ENCODE results near the gene KRTAP10-1. TPM values are rescaled to one million over a fixed set of nuclear protein-coding genes. Genes with fewer than 3 reads are reported as not detected.
"Not testable (repeated sequence)": the region's sequence is repeated elsewhere in the genome, so short reads cannot be mapped to it uniquely, and the experiment has no call there.

The KRTAP10-1 gene
- polyA plus RNA-seq, 2 of the 4 experiments (the other 2 are of a cell fraction) = not detected

DNA sequence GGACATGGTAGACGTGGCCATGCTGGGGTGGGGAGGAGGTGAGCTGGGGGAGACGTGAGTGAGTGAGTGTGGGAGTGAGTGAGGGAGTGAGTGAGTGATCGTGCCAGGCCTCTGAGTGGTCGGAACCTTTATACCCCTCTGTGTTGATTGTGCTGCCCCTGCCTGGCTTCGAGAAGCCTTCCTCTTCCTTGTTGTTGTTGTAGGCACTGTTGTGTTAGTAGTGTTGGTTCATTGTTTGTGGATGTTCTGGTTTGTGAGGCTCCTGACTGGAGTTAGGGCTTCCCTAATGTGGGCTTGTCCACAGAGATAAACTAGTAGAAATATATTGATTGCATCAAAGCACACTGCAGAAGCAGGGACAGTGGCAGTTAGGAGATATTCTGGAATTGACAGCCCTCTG lies 18.7 kb upstream of the KRTAP10-1 start, which contains the start of gene KRTAP10-3:
Gene KRTAP10-3 (minus strand): TSS at position 101 of the 400 bp plus-strand sequence. CDS start 80 bp downstream, at position 21.
- Histone ChIP-seq H3K4me1 (no peaks in the 10 kb centered on the region), H3K4me3 (no peak within 1 kb of the TSS), H3K9me3 (no peaks in the 10 kb centered on the region), H3K4me2 (no peak within 1 kb of the TSS), H3K27ac (no peak within 1 kb of the TSS)
- POLR2A ChIA-PET = no interaction called here
- 31% methylated on average over 5 of the region's 5 CpGs for WGBS (ENCODE audit: missing lambda C conversion rate)
- CTCF ChIA-PET = interaction anchor here (0.6 kb wide), 1 partner anchor 571 kb away, joined by 4 read pairs; no protein-coding TSS in a partner anchor
- TF ChIP-seq KDM1A (IDR thresholded peaks at IDR 0.05; ENCODE audit: low read depth) (no peak), CBX8 (IDR thresholded peaks at IDR 0.05) (no peak), TP53 (CRISPR knock-in tag; IDR thresholded peaks at IDR 0.05) (no peak), POLR2A (IDR thresholded peaks at IDR 0.05; ENCODE audit: low read length) (no peak)
- DNase-seq (ENCODE audit: low read depth in 1 of 2, low spot score in 1 of 2) (no peak), FAIRE-seq (no peak), ATAC-seq (no peak)

GRCh38 chr21:44558329-44558675 lies 18.3 kb upstream of the KRTAP10-1 start:
- CTCF ChIA-PET = interaction anchor here (0.6 kb wide), 1 partner anchor 571 kb away, joined by 4 read pairs; no protein-coding TSS in a partner anchor
- H3K4me2 ChIP-seq; H3K4me3 ChIP-seq; H3K4me1 ChIP-seq; H3K27ac ChIP-seq; FAIRE-seq; H3K9me3 ChIP-seq; POLR2A ChIA-PET; DNase-seq (ENCODE audit: low read depth in 1 of 2, low spot score in 1 of 2); ATAC-seq: not testable (repeated sequence)
- WGBS (ENCODE audit: missing lambda C conversion rate) = 5% methylated on average over 3 of the region's 10 CpGs

DNA sequence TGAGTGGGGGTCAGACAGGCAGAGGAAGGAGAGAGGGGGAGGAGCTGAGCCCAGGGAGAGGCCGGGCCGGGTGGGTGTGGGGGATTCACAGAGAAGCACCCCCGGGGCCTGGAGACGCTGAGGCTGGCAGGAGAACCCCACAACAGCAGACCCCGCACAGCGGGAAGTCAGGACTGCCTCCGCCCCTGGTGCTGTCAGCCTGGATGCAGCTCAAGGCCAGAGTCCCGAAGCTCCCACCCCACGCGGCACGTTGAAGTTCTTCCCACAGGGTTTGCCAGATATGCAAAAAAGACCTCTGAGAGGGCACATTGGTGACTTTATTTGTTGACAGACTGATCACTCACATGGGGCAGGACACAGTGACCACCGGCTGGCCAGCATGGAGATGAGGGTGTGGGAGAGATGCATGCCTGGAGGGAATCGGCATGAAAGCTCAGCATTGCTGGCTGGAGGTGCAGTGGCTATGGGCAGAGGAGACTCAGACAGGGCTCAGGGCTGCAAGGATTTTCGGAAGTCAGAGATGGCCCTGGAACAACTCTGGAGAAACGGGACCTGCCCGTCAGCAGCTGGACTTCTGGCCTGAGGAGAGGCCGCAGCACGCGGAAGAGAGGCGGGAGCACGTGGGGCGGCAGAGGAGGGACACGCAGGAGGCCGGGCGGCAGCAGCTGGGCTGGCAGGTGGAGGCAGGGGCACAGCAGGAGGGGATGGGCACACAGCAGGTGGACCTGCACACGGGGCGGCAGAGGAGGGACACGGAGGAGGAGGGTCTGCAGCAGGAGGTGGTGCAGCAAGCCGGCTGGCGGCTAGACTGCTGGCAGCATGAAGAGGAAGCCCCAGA lies 17.7 kb upstream of the KRTAP10-1 start:
- Histone ChIP-seq H3K27ac (no peak overlapping the region), H3K9me3 (no peaks in the 10 kb centered on the region), H3K4me3 (no peak overlapping the region), H3K4me2 (no peak overlapping the region), H3K4me1 (no peaks in the 10 kb centered on the region)
- 53% methylated on average over 22 of the region's 30 CpGs for WGBS (ENCODE audit: missing lambda C conversion rate)
- FAIRE-seq = no peak
- DNase-seq (ENCODE audit: low read depth in 1 of 2, low spot score in 1 of 2) = no peak
- ChIA-PET CTCF (interaction anchor here (0.7 to 0.8 kb wide), 2 partner anchors 23 to 41 kb away, joined by 3 to 4 read pairs; partner anchors contain the start of gene KRTAP10-5), POLR2A (no interaction called here)
- no peak for TF ChIP-seq MAFK (IDR thresholded peaks at IDR 0.05; ENCODE audit: partially characterized antibody)
- TF ChIP-seq HES2 (IDR thresholded peaks at IDR 0.05) = no peak
- ATAC-seq = no peak

DNA sequence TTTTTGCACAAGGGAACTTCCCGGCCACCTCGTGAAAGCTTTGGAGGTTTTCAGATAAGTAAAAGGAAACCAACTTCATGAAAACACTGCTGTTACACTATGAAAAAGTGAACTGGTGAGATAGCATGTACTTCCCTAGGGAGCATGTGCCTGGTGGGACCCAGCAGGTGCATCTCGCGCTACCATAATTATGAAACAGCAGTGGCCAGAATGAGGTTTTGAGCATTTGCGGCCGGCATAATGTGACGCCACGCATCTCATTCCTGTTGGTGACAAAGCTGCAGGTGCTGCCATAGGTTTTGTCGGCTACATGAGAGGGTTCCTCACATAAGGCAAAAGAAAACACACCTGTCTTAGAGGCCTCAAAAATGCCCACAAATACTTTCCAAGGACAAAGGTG lies 16.9 kb upstream of the KRTAP10-1 start:
- H3K4me1 ChIP-seq = no peaks in the 10 kb centered on the region
- POLR2A ChIA-PET = no interaction called here
- 77% methylated on average over 9 of the region's 9 CpGs for WGBS (ENCODE audit: missing lambda C conversion rate)
- H3K4me3 ChIP-seq = no peak overlapping the region
- DNase-seq (ENCODE audit: low read depth in 1 of 2, low spot score in 1 of 2) (no peak), FAIRE-seq (no peak), ATAC-seq (no peak)
- H3K9me3 ChIP-seq = no peaks in the 10 kb centered on the region
- CTCF ChIA-PET = interaction anchor here (0.7 to 0.8 kb wide), 2 partner anchors 23 to 41 kb away, joined by 3 to 4 read pairs; partner anchors contain the start of gene KRTAP10-5
- H3K27ac ChIP-seq = no peak overlapping the region
- TF ChIP-seq HES2 (IDR thresholded peaks at IDR 0.05) = no peak
- TF ChIP-seq MAFK (IDR thresholded peaks at IDR 0.05; ENCODE audit: partially characterized antibody) = no peak
- TF ChIP-seq ZC3H11A (IDR thresholded peaks at IDR 0.05) = no peak
- TF ChIP-seq CTCF (IDR thresholded peaks at IDR 0.05) = no peak
- TF ChIP-seq RNF2 (IDR thresholded peaks at IDR 0.05; ENCODE audit: borderline replicate concordance, low read depth) = no peak
- no peak for TF ChIP-seq RAD21 (conservative IDR thresholded peaks at IDR 0.05 in 1 of 2, IDR thresholded peaks at IDR 0.05 in 1 of 2)
- TF ChIP-seq NFE2L2 (conservative IDR thresholded peaks at IDR 0.05; ENCODE audit: low read length) = no peak
- TF ChIP-seq HDAC2 (IDR thresholded peaks at IDR 0.05) = no peak
- TF ChIP-seq PHF8 (IDR thresholded peaks at IDR 0.05; ENCODE audit: borderline replicate concordance, low read depth) = no peak
- no peak for TF ChIP-seq ZSCAN20 (CRISPR knock-in tag; IDR thresholded peaks at IDR 0.05)
- no peak for TF ChIP-seq NPAS2 (CRISPR knock-in tag; IDR thresholded peaks at IDR 0.05; ENCODE audit: borderline replicate concordance)
- no peak for TF ChIP-seq BCL3 (IDR thresholded peaks at IDR 0.05)
- TF ChIP-seq ELK1 (IDR thresholded peaks at IDR 0.05; ENCODE audit: low read depth, low read length) = no peak
- no peak for TF ChIP-seq TP53 (CRISPR knock-in tag; IDR thresholded peaks at IDR 0.05)
- TF ChIP-seq REST (IDR thresholded peaks at IDR 0.05) = no peak
- TF ChIP-seq KDM1A (IDR thresholded peaks at IDR 0.05; ENCODE audit: low read depth) = no peak
- no peak overlapping the region for H3K4me2 ChIP-seq

Measured in A549 (cell line).